H9 (cell line): ENCODE measurements around the gene DSCAM. TPM values are rescaled to one million over a fixed set of nuclear protein-coding genes. Genes with fewer than 3 reads are reported as not detected.

Experiments used
- DNase-seq: peaks from one replicate; pipeline ENCODE4 v3.0.0-alpha.2; 2017
- H2AFZ ChIP-seq: one replicate; pipeline ENCODE4 v1.6.1; 2013; ENCODE audit warnings: mild to moderate bottlenecking, low read length, control low read depth, moderate library complexity
- H2AK5ac ChIP-seq: 2 replicates; pipeline ENCODE4 v1.6.1; 2013; ENCODE audit warnings: low read length, control low read depth, mixed read lengths; ENCODE audit not compliant: insufficient read length
- H2BK120ac ChIP-seq: one replicate; pipeline ENCODE4 v1.6.1; 2013; ENCODE audit warnings: low read depth, mild to moderate bottlenecking, low read length, control low read depth, inconsistent platforms; ENCODE audit not compliant: poor library complexity, severe bottlenecking
- H2BK12ac ChIP-seq: 2 replicates; pipeline ENCODE4 v1.6.1; 2013; ENCODE audit warnings: low read length, control low read depth, mixed read lengths, low read depth; ENCODE audit not compliant: insufficient read length
- H2BK15ac ChIP-seq: 2 replicates; pipeline ENCODE4 v1.6.1; 2013; ENCODE audit warnings: low read depth, low read length, control low read depth
- H2BK20ac ChIP-seq: one replicate; pipeline ENCODE4 v1.6.1; 2013; ENCODE audit warnings: low read depth, mild to moderate bottlenecking, low read length, control low read depth, inconsistent platforms; ENCODE audit not compliant: poor library complexity, severe bottlenecking
- H2BK5ac ChIP-seq: 2 replicates; pipeline ENCODE4 v1.6.1; 2013; ENCODE audit warnings: low read length, control low read depth, mixed read lengths; ENCODE audit not compliant: insufficient read length
- H3K14ac ChIP-seq: 2 replicates; pipeline ENCODE4 v1.6.1; 2013; ENCODE audit warnings: low read length, control low read depth; ENCODE audit not compliant: insufficient read depth
- H3K18ac ChIP-seq: 2 replicates; pipeline ENCODE4 v1.6.1; 2013; ENCODE audit warnings: low read depth, mild to moderate bottlenecking, mixed read lengths, low read length, control low read depth; ENCODE audit not compliant: insufficient read length
- H3K23ac ChIP-seq: 2 replicates; pipeline ENCODE4 v1.6.1; 2013; ENCODE audit warnings: low read length, control low read depth, mixed read lengths, low read depth; ENCODE audit not compliant: insufficient read length
- H3K23me2 ChIP-seq: 2 replicates; pipeline ENCODE4 v1.6.1; 2013; ENCODE audit warnings: low read depth, mild to moderate bottlenecking, mixed read lengths, low read length, control low read depth; ENCODE audit not compliant: insufficient read length, poor library complexity, severe bottlenecking
- H3K27ac ChIP-seq: 2 replicates; pipeline ENCODE4 v1.5.1; 2013; ENCODE audit warnings: low read length, control low read depth, mixed read lengths, low read depth; ENCODE audit not compliant: insufficient read length
- H3K27me3 ChIP-seq: 2 replicates; pipeline ENCODE4 v1.6.1; 2013; ENCODE audit warnings: low read length, control low read depth, inconsistent platforms; ENCODE audit not compliant: insufficient read depth
- H3K4ac ChIP-seq: 2 replicates; pipeline ENCODE4 v1.6.1; 2013; ENCODE audit warnings: low read depth, mild to moderate bottlenecking, control low read depth, inconsistent platforms, low read length, moderate library complexity
- H3K4me1 ChIP-seq: 2 replicates; pipeline ENCODE4 v1.6.1; 2013; ENCODE audit warnings: low read length, control low read depth, inconsistent platforms; ENCODE audit not compliant: insufficient read depth
- H3K4me2 ChIP-seq: 2 replicates; pipeline ENCODE4 v1.6.1; 2013; ENCODE audit warnings: low read length, control low read depth, mixed read lengths; ENCODE audit not compliant: insufficient read length, insufficient read depth
- H3K56ac ChIP-seq: 2 replicates; pipeline ENCODE4 v1.6.1; 2013; ENCODE audit warnings: low read depth, mild to moderate bottlenecking, mixed read lengths, low read length, control low read depth; ENCODE audit not compliant: insufficient read length
- H3K79me1 ChIP-seq: 2 replicates; pipeline ENCODE4 v1.6.1; 2013; ENCODE audit warnings: low read depth, mild to moderate bottlenecking, moderate library complexity, low read length, control low read depth, inconsistent platforms; ENCODE audit not compliant: insufficient read depth, poor library complexity, severe bottlenecking
- H3K79me2 ChIP-seq: 2 replicates; pipeline ENCODE4 v1.6.1; 2013; ENCODE audit warnings: low read length, control low read depth, inconsistent platforms; ENCODE audit not compliant: insufficient read depth
- H3K9ac ChIP-seq: 2 replicates; pipeline ENCODE4 v1.6.1; 2013; ENCODE audit warnings: low read length, control low read depth, mixed read lengths; ENCODE audit not compliant: insufficient read length; ENCODE audit errors: extremely low read depth
- H3K9me3 ChIP-seq: one replicate; pipeline ENCODE4 v1.6.1; 2013; ENCODE audit warnings: low read depth, low read length, inconsistent platforms; ENCODE audit not compliant: control insufficient read depth
- H3T11ph ChIP-seq: one replicate; pipeline ENCODE4 v1.6.1; 2013; ENCODE audit warnings: mild to moderate bottlenecking, low read length, control low read depth, inconsistent platforms
- H4K20me1 ChIP-seq: one replicate; pipeline ENCODE4 v1.6.1; 2013; ENCODE audit not compliant: control insufficient read depth, insufficient read length, insufficient read depth
- H4K5ac ChIP-seq: 2 replicates; pipeline ENCODE4 v1.6.1; 2013; ENCODE audit warnings: low read depth, mild to moderate bottlenecking, mixed read lengths, low read length, control low read depth; ENCODE audit not compliant: insufficient read length
- H4K8ac ChIP-seq: replicated peaks from 2 replicates; pipeline ENCODE4 v1.6.1; 2013; ENCODE audit warnings: low read length, control low read depth, mixed read lengths, low read depth; ENCODE audit not compliant: insufficient read length
- H4K91ac ChIP-seq: 2 replicates; pipeline ENCODE4 v1.6.1; 2013; ENCODE audit warnings: low read depth, mild to moderate bottlenecking, moderate library complexity, mixed read lengths, low read length, control low read depth; ENCODE audit not compliant: insufficient read length
- H3K27ac Mint-ChIP-seq, 3 experiments: 2 replicates in 2 of 3; 3 replicates in 1 of 3; pipeline ENCODE4 v1.8.0; 2020 to 2021; ENCODE audit warnings: mixed read lengths in 3 of 3, mild to moderate bottlenecking in 1 of 3, moderate library complexity in 1 of 3
- H3K27me3 Mint-ChIP-seq: 2 replicates; pipeline ENCODE4 v1.8.0; 2021; ENCODE audit warnings: low read depth, mild to moderate bottlenecking, moderate library complexity, mixed read lengths
- H3K36me3 Mint-ChIP-seq, 3 experiments: 2 replicates in 2 of 3; 3 replicates in 1 of 3; pipeline ENCODE4 v1.8.0; 2020 to 2021; ENCODE audit warnings: low read depth in 3 of 3, mixed read lengths in 3 of 3; ENCODE audit not compliant: insufficient read depth in 1 of 3
- H3K4me1 Mint-ChIP-seq, 2 experiments: 2 replicates each; pipeline ENCODE4 v1.8.0; 2020; ENCODE audit warnings: mixed read lengths in 2 of 2
- H3K4me3 Mint-ChIP-seq, 2 experiments: 2 replicates in 1 of 2; 3 replicates in 1 of 2; pipeline ENCODE4 v1.8.0; 2020 to 2021; ENCODE audit warnings: mild to moderate bottlenecking in 2 of 2, mixed read lengths in 2 of 2, moderate library complexity in 1 of 2
- H3K9me3 Mint-ChIP-seq, 2 experiments: 2 replicates in 1 of 2; 3 replicates in 1 of 2; pipeline ENCODE4 v1.8.0; 2020; ENCODE audit warnings: mild to moderate bottlenecking in 2 of 2, mixed read lengths in 2 of 2, moderate library complexity in 1 of 2
- WGBS: extraction: QIAGEN DNeasy Blood & Tissue Kit; methylation state at CpG from one replicate; pipeline ENCODE4 v1.1.7; 2013; ENCODE audit warnings: missing lambda C conversion rate, low lambda C conversion rate, mixed read lengths; ENCODE audit not compliant: insufficient read length; ENCODE audit errors: extremely low coverage; 5-methylcytosine and 5-hydroxymethylcytosine counted together
- total RNA-seq: library from RNA; stranded (reverse); gene quantifications from 2 replicates; pipeline ENCODE4 v1.2.1, GENCODE V29; 2021
- TF ChIP-seq, protein P1 (sequence below): fragments of 200-600 bp; sonication (generic); conservative IDR thresholded peaks from 3 replicates; pipeline ENCODE4 v1.8.0; 2021; ENCODE audit warnings: antibody characterized with exemption, mild to moderate bottlenecking

DSCAM gene
- total RNA-seq, 1 experiment from 2014 or later = 0.17 TPM

DNA sequence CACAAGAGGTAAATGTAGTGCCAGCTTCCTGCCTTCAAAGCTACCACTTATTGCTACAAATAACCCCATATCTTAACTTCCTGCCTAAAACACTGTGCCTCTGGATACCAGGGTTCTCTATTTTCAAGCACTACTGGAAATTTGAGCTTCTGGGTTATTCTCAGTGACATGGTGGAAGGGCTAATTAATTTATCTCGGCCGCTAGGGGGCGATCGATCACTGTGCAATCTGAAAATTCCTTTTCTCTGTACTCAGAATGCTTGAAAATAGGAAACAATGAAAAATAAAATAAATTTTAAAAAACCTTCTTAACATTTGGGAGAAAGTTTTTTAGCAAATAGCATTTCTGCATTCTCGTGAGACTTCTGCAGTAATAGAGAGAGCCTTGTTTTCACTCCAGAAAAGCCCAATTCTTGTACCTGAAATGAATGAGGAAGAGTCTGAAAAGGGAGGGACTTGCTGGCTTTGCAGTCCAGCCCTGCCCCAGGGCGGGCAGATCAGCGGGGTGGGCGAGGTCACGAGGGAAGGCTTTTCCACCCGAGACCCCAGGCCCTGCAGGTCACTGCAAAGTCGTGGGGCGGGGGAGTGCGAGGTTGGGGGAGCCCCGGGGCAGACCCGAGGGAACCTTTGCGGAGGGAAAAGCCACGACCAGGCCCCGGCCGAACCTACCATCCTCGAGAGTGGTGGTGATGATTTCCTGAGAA lies 703.0 kb downstream of the DSCAM start:
- WGBS = no CpG with 5 or more reads among the region's 20 CpGs
- H2BK120ac ChIP-seq = no peak overlapping the region
- Mint-ChIP-seq H3K27ac (no peak overlapping the region), H3K36me3 (no peaks in the 10 kb centered on the region), H3K27me3 (peaks cover 2% of the 10 kb centered on the region), H3K4me3 (no peak overlapping the region), H3K4me1 (no peaks in the 10 kb centered on the region), H3K9me3 (no peaks in the 10 kb centered on the region)
- no peak overlapping the region for H3K9ac ChIP-seq
- H3K27ac ChIP-seq = no peak overlapping the region
- TF ChIP-seq, protein P1, sequence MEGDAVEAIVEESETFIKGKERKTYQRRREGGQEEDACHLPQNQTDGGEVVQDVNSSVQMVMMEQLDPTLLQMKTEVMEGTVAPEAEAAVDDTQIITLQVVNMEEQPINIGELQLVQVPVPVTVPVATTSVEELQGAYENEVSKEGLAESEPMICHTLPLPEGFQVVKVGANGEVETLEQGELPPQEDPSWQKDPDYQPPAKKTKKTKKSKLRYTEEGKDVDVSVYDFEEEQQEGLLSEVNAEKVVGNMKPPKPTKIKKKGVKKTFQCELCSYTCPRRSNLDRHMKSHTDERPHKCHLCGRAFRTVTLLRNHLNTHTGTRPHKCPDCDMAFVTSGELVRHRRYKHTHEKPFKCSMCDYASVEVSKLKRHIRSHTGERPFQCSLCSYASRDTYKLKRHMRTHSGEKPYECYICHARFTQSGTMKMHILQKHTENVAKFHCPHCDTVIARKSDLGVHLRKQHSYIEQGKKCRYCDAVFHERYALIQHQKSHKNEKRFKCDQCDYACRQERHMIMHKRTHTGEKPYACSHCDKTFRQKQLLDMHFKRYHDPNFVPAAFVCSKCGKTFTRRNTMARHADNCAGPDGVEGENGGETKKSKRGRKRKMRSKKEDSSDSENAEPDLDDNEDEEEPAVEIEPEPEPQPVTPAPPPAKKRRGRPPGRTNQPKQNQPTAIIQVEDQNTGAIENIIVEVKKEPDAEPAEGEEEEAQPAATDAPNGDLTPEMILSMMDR = peak; percentile 90
- no peak overlapping the region for H2AFZ ChIP-seq
- DNase-seq = peak; percentile 49
- H3K14ac ChIP-seq = no peak overlapping the region
- H3T11ph ChIP-seq = no peak overlapping the region
- no peak overlapping the region for H3K56ac ChIP-seq
- H3K23me2 ChIP-seq = no peaks in the 10 kb centered on the region
- H2AK5ac ChIP-seq = no peak overlapping the region
- no peak overlapping the region for H4K8ac ChIP-seq
- H4K20me1 ChIP-seq = no peaks in the 10 kb centered on the region
- H2BK12ac ChIP-seq = no peak overlapping the region
- H4K91ac ChIP-seq = no peak overlapping the region
- H3K27me3 ChIP-seq = no peaks in the 10 kb centered on the region
- H3K4me2 ChIP-seq = no peak overlapping the region
- H3K79me2 ChIP-seq = no peaks in the 10 kb centered on the region
- H4K5ac ChIP-seq = no peak overlapping the region
- H3K79me1 ChIP-seq = no peaks in the 10 kb centered on the region
- H3K4ac ChIP-seq = no peak overlapping the region
- no peak overlapping the region for H3K23ac ChIP-seq
- H3K18ac ChIP-seq = no peak overlapping the region
- H3K9me3 ChIP-seq = no peaks in the 10 kb centered on the region
- H2BK15ac ChIP-seq = no peak overlapping the region
- no peak overlapping the region for H2BK20ac ChIP-seq
- H3K4me1 ChIP-seq = no peaks in the 10 kb centered on the region
- H2BK5ac ChIP-seq = no peak overlapping the region
